Uterus (tissue), 4 donors: ENCODE measurements around the gene MALT1. TPM values are rescaled to one million over a fixed set of nuclear protein-coding genes. Genes with fewer than 3 reads are reported as not detected.

Experiments
- DNase-seq, 2 donors: peaks; one replicate each; pipeline ENCODE4 v3.0.0-alpha.2; 2019 to 2020
- H3K27ac ChIP-seq, 2 donors: fragments of 200-600 bp; sonication (generic); 1 replicate in 1 of 2; 2 replicates in 1 of 2; pipeline ENCODE4 v1.5.1; 2016 to 2018
- H3K27me3 ChIP-seq, 2 donors: fragments of 200-600 bp; sonication (generic); one replicate each; pipeline ENCODE4 v1.5.1; 2018 to 2019; ENCODE audit warnings: control low read depth in 1 of 2
- H3K36me3 ChIP-seq, 2 donors: fragments of 200-600 bp; sonication (generic); one replicate each; pipeline ENCODE4 v1.5.1; 2019; ENCODE audit warnings: control low read depth in 1 of 2
- H3K4me1 ChIP-seq, 2 donors: fragments of 200-600 bp; sonication (generic); one replicate each; pipeline ENCODE4 v1.5.1; 2018 to 2019; ENCODE audit warnings: control low read depth in 1 of 2
- H3K4me3 ChIP-seq, 2 donors: fragments of 200-600 bp; sonication (generic); 1 replicate in 1 of 2; 2 replicates in 1 of 2; pipeline ENCODE4 v1.5.1; 2018 to 2019; ENCODE audit warnings: mild to moderate bottlenecking in 1 of 2
- H3K9me3 ChIP-seq, 2 donors: fragments of 200-600 bp; sonication (generic); one replicate each; pipeline ENCODE4 v1.5.1; 2019; ENCODE audit warnings: control low read depth in 1 of 2
- CTCF ChIP-seq, 4 experiments: fragments of 200-600 bp in 2 of 4; fragments of 450-650 bp in 2 of 4; sonication (generic) in 2 of 4; IDR thresholded peaks; one replicate each; pipeline ENCODE4 v1.5.1; 2016 to 2019; ENCODE audit warnings: antibody characterized with exemption in 4 of 4, mild to moderate bottlenecking in 2 of 4, moderate library complexity in 1 of 4
- POLR2A ChIP-seq, 2 donors: fragments of 450-650 bp; IDR thresholded peaks; one replicate each; pipeline ENCODE4 v1.6.1; 2016; ENCODE audit warnings: antibody characterized with exemption in 2 of 2, mild to moderate bottlenecking in 1 of 2, moderate library complexity in 1 of 2
- intact Hi-C: fragments of 100-400 bp; cut with DNase I; formaldehyde crosslinking; loops from one replicate; pipeline ENCODE4 v1.15.1; 2023; ENCODE audit warnings: low total_unique reads
- total RNA-seq, 4 donors: library from RNA; depleted of rRNA in 3 of 4; stranded (reverse); fragments of >200 nt in 3 of 4; gene quantifications; one replicate each; pipeline versions ENCODE4 v1.1.0 to v1.2.4, GENCODE V29; 2014 to 2023
- donor health status: DM: yes; HTN: yes; CAD: no.

Gene MALT1
- total RNA-seq, 4 donors from 2014 or later: 22.1 to 51.4 (median 30.5) TPM

GRCh38 chr18:58637946-58638345 is 33.3 kb upstream of the MALT1 start:
- H3K4me1 ChIP-seq: no peaks in the 10 kb centered on the region

GRCh38 chr18:58638441-58638840 is 32.8 kb upstream of the MALT1 start:
- Histone ChIP-seq H3K36me3 (no peaks in the 10 kb centered on the region), H3K27me3 (no peaks in the 10 kb centered on the region), H3K9me3 (no peaks in the 10 kb centered on the region), H3K4me1 (no peaks in the 10 kb centered on the region), H3K4me3 (no peak overlapping the region), H3K27ac (no peak overlapping the region)
- no peak for DNase-seq
- TF ChIP-seq CTCF (IDR thresholded peaks at IDR 0.05): no peak
- no peak for TF ChIP-seq POLR2A (IDR thresholded peaks at IDR 0.05)
- intact Hi-C loops: no loop called here

More at GRCh38 chr18:58637946-58638345, 33.3 kb upstream of the MALT1 start:
- Histone ChIP-seq H3K27ac (no peak overlapping the region), H3K4me3 (no peak overlapping the region), H3K36me3 (no peaks in the 10 kb centered on the region), H3K9me3 (no peaks in the 10 kb centered on the region), H3K27me3 (no peaks in the 10 kb centered on the region)
- no peak for DNase-seq
- TF ChIP-seq POLR2A (IDR thresholded peaks at IDR 0.05): no peak
- TF ChIP-seq CTCF (IDR thresholded peaks at IDR 0.05): no peak
- intact Hi-C loops: no loop called here

GRCh38 chr18:58639237-58639636 is 32.0 kb upstream of the MALT1 start:
- TF ChIP-seq CTCF (IDR thresholded peaks at IDR 0.05) (no peak), POLR2A (IDR thresholded peaks at IDR 0.05) (no peak)
- no peak for DNase-seq
- no peak overlapping the region for H3K27ac ChIP-seq

GRCh38 chr18:58639751-58640427 is 31.4 kb upstream of the MALT1 start:
- no peak for TF ChIP-seq CTCF (IDR thresholded peaks at IDR 0.05)
- no peak for TF ChIP-seq POLR2A (IDR thresholded peaks at IDR 0.05)
- Histone ChIP-seq H3K36me3 (no peaks in the 10 kb centered on the region), H3K4me3 (no peak overlapping the region), H3K9me3 (no peaks in the 10 kb centered on the region), H3K27ac (no peak overlapping the region), H3K27me3 (no peaks in the 10 kb centered on the region), H3K4me1 (no peaks in the 10 kb centered on the region)
- intact Hi-C loops: no loop called here
- DNase-seq: no peak

More at GRCh38 chr18:58639237-58639636, 32.0 kb upstream of the MALT1 start:
- H3K36me3 ChIP-seq: no peaks in the 10 kb centered on the region
- H3K27me3 ChIP-seq: no peaks in the 10 kb centered on the region
- H3K9me3 ChIP-seq: no peaks in the 10 kb centered on the region
- H3K4me3 ChIP-seq: no peak overlapping the region
- H3K4me1 ChIP-seq: no peaks in the 10 kb centered on the region
- intact Hi-C loops: no loop called here

- DNase-seq: no peak
Observed at GRCh38 chr18:58640428-58640805, 30.8 kb upstream of the MALT1 start.

More at GRCh38 chr18:58640428-58640805, 30.8 kb upstream of the MALT1 start:
- Histone ChIP-seq H3K27ac (no peak overlapping the region), H3K4me1 (no peaks in the 10 kb centered on the region), H3K9me3 (no peaks in the 10 kb centered on the region), H3K36me3 (no peaks in the 10 kb centered on the region), H3K27me3 (no peaks in the 10 kb centered on the region), H3K4me3 (no peak overlapping the region)
- intact Hi-C loops: no loop called here
- TF ChIP-seq POLR2A (IDR thresholded peaks at IDR 0.05): no peak
- TF ChIP-seq CTCF (IDR thresholded peaks at IDR 0.05): no peak
